ENCODE data around the gene ACOX3.

DNA sequence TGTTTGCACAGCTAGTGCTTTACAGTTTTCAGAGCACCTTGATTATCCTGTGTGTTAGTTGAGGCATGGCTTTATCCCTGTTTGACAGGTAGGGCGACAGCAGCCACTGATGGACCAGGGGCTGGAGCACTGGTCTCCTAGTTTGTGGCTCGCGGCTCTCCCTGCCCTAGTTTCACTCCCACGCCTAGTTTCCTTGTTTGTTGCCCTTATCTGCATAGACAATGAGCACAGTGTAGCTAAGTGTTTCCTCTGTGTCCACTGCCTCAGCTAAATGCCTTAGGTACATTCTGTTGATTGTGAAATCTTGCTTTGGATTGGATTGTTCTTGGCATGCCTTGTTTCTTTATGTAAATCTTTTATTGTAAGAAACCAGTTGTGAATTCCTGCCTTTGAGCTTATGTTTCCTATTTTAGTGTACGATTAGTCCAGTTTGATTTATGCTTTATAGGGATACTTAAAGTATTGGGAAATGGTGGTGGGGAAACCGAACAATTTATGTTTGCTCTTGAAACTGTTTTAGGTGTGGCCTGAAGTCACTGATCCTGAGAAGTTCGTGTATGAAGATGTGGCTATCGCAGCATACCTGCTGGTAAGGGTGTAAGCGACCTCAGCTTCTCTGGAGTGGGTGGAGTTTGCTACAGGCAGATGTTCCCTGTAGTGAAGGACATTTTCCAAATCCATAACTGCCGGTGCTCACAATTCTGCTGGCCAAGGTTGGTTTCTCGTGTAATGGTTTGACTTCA, 11.1 kb upstream of the ACOX3 start:
- TF ChIP-seq, protein P1, sequence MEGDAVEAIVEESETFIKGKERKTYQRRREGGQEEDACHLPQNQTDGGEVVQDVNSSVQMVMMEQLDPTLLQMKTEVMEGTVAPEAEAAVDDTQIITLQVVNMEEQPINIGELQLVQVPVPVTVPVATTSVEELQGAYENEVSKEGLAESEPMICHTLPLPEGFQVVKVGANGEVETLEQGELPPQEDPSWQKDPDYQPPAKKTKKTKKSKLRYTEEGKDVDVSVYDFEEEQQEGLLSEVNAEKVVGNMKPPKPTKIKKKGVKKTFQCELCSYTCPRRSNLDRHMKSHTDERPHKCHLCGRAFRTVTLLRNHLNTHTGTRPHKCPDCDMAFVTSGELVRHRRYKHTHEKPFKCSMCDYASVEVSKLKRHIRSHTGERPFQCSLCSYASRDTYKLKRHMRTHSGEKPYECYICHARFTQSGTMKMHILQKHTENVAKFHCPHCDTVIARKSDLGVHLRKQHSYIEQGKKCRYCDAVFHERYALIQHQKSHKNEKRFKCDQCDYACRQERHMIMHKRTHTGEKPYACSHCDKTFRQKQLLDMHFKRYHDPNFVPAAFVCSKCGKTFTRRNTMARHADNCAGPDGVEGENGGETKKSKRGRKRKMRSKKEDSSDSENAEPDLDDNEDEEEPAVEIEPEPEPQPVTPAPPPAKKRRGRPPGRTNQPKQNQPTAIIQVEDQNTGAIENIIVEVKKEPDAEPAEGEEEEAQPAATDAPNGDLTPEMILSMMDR (IDR thresholded peaks at IDR 0.05), result no peak
- TF ChIP-seq POLR2A (IDR thresholded peaks at IDR 0.05), result no peak
